K562 (cell line): ENCODE measurements around the gene ETS2. TPM values are rescaled to one million over a fixed set of nuclear protein-coding genes. Genes with fewer than 3 reads are reported as not detected.
A peak's percentile ranks its signal among the peaks of the same experiment; 100 is the strongest.

Experiments
- ATAC-seq: fragments of 200-7000 bp; cut with Tn5 transposase; 3 replicates; pipeline ENCODE4 v1.9.1; 2020; ENCODE audit warnings: moderate library complexity
- BruUV-seq: library from RNA; stranded (reverse); fragments of 400-500 nt; replicated peaks from 2 replicates; lab custom pipeline; 2021; lab: Mats Ljungman, UMichigan
- CTCF ChIA-PET: fragments of 300-600 bp; formaldehyde crosslinking; extraction: SDS; loops from one replicate; lab custom pipeline; 2021; ENCODE audit warnings: low intra/inter-chr PET ratio; lab: Yijun Ruan, JAX
- POLR2A ChIA-PET: fragments of 300-600, 350-650 bp; sonication (Branson Sonifier 250); formaldehyde crosslinking; extraction: SDS; loops from one replicate; lab custom pipeline; 2021; ENCODE audit warnings: antibody characterized with exemption, inconsistent platforms; lab: Yijun Ruan, JAX
- DNase-seq, 4 experiments: peaks; one replicate each; pipeline versions ENCODE4 v3.0.0 to v3.0.0-alpha.2; 2011 to 2018; ENCODE audit warnings: low spot score in 3 of 4, mixed read lengths in 3 of 4; ENCODE audit errors: extremely low read depth in 1 of 4
- FAIRE-seq: peaks from 2 replicates; lab custom pipeline; 2011; peaks lifted over from hg19 to GRCh38; lab: Jason Lieb, UNC
- H2AFZ ChIP-seq: 2 replicates; pipeline ENCODE4 v1.6.0; 2011; ENCODE audit warnings: low read depth, low read length, control low read depth, inconsistent platforms
- H3K27ac ChIP-seq: fragments of 200-600 bp; 3 replicates; pipeline ENCODE4 v1.8.0; 2011; ENCODE audit warnings: low read depth, mild to moderate bottlenecking, control low read depth, inconsistent platforms, low read length, moderate library complexity, mixed read lengths; ENCODE audit errors: extremely low read depth
- H3K27me3 ChIP-seq, 2 experiments: fragments of 300-600 bp in 1 of 2; 2 replicates in 1 of 2; 3 replicates in 1 of 2; pipeline versions ENCODE4 v1.6.0 to v1.8.0; 2011; ENCODE audit warnings: inconsistent platforms in 2 of 2, low read length in 2 of 2, mild to moderate bottlenecking in 1 of 2, mixed read lengths in 1 of 2, moderate library complexity in 1 of 2; ENCODE audit not compliant: control insufficient read depth in 2 of 2, insufficient read depth in 2 of 2
- H3K36me3 ChIP-seq: fragments of 300-600 bp; 3 replicates; pipeline ENCODE4 v1.8.0; 2011; ENCODE audit warnings: mild to moderate bottlenecking, low read length, inconsistent platforms; ENCODE audit not compliant: control insufficient read depth, insufficient read depth
- H3K4me1 ChIP-seq, 2 experiments: fragments of 200-600 bp in 1 of 2; replicated peaks in 1 of 2; 2 replicates in 1 of 2; 3 replicates in 1 of 2; pipeline versions ENCODE4 v1.5.1 to v1.8.0; 2011; ENCODE audit warnings: inconsistent platforms in 2 of 2, low read length in 2 of 2, mild to moderate bottlenecking in 1 of 2, mixed read lengths in 1 of 2, moderate library complexity in 1 of 2; ENCODE audit not compliant: control insufficient read depth in 2 of 2, insufficient read depth in 2 of 2
- H3K4me2 ChIP-seq: 2 replicates; pipeline ENCODE4 v1.6.1; 2011; ENCODE audit warnings: low read length, control low read depth, inconsistent platforms, mixed read lengths; ENCODE audit not compliant: insufficient read depth
- H3K4me3 ChIP-seq: fragments of 200-600 bp; sonication (generic), shearing (Covaris generic); 2 replicates; pipeline ENCODE4 v1.5.1; 2016; ENCODE audit warnings: control low read depth, inconsistent platforms
- H3K79me2 ChIP-seq: fragments of 200-600 bp; 3 replicates; pipeline ENCODE4 v1.8.0; 2011; ENCODE audit warnings: low read length, inconsistent platforms; ENCODE audit not compliant: control insufficient read depth, insufficient read depth
- H3K9ac ChIP-seq, 2 experiments: 2 replicates each; pipeline versions ENCODE4 v1.6.0 to v1.6.1; 2011; ENCODE audit warnings: low read depth in 2 of 2, low read length in 2 of 2, control low read depth in 1 of 2, inconsistent platforms in 1 of 2, mild to moderate bottlenecking in 1 of 2, mixed read lengths in 1 of 2; ENCODE audit not compliant: insufficient read depth in 1 of 2
- H3K9me1 ChIP-seq: one replicate; pipeline ENCODE4 v1.6.0; 2011; ENCODE audit warnings: inconsistent platforms, mild to moderate bottlenecking, low read length, moderate library complexity; ENCODE audit not compliant: control insufficient read depth, insufficient read depth
- H3K9me3 ChIP-seq: replicated peaks from 2 replicates; pipeline ENCODE4 v1.5.1; 2011; ENCODE audit warnings: low read depth, low read length, inconsistent platforms; ENCODE audit not compliant: control insufficient read depth, insufficient read depth
- H4K20me1 ChIP-seq: replicated peaks from 2 replicates; pipeline ENCODE4 v1.6.1; 2011; ENCODE audit warnings: low read length, inconsistent platforms, mixed read lengths; ENCODE audit not compliant: control insufficient read depth, insufficient read depth
- CEBPG ChIP-seq, 3 experiments: fragments of 200-800 bp in 1 of 3; sonication (Bioruptor generic) in 1 of 3; sonication (generic) in 1 of 3; formaldehyde crosslinking in 1 of 3; IDR thresholded peaks in 2 of 3; conservative IDR thresholded peaks in 1 of 3; 2 replicates each; pipeline versions ENCODE4 v1.6.1 to v1.8.0; 2016 to 2022; ENCODE audit warnings: missing compliant biosample characterization in 2 of 3, missing genetic modification characterization in 2 of 3, mild to moderate bottlenecking in 1 of 3, missing genetic modification reagents in 1 of 3
- CREBBP ChIP-seq: IDR thresholded peaks from one replicate; pipeline ENCODE4 v1.6.1; 2012; ENCODE audit warnings: low read depth, mild to moderate bottlenecking, control low read depth, inconsistent platforms, low read length
- CTCF ChIP-seq, 3 experiments: IDR thresholded peaks in 2 of 3; conservative IDR thresholded peaks in 1 of 3; 2 replicates each; pipeline ENCODE4 v1.5.1; 2011 to 2012; ENCODE audit warnings: low read length in 3 of 3, mild to moderate bottlenecking in 3 of 3, control low read depth in 2 of 3, improper control_type of control experiment in 1 of 3, inconsistent platforms in 1 of 3, low read depth in 1 of 3, mixed read lengths in 1 of 3, moderate library complexity in 1 of 3; ENCODE audit not compliant: insufficient read depth in 2 of 3
- LEF1 ChIP-seq: fragments of 450-650 bp; IDR thresholded peaks from 2 replicates; pipeline ENCODE4 v1.6.1; 2016; ENCODE audit warnings: mild to moderate bottlenecking
- NFATC3 ChIP-seq: fragments of 450-650 bp; IDR thresholded peaks from 2 replicates; pipeline ENCODE4 v1.6.1; 2017; ENCODE audit warnings: mild to moderate bottlenecking
- RAD21 ChIP-seq, 2 experiments: fragments of 250-450 bp in 1 of 2; fragments of 450-650 bp in 1 of 2; sonication (Bioruptor Pico) in 1 of 2; formaldehyde crosslinking in 1 of 2; IDR thresholded peaks in 1 of 2; conservative IDR thresholded peaks in 1 of 2; 2 replicates each; pipeline versions ENCODE4 v1.4.0 to v1.8.0; 2020 to 2022; ENCODE audit warnings: mild to moderate bottlenecking in 2 of 2, moderate library complexity in 1 of 2
- SMAD4 ChIP-seq: fragments of 250-450 bp; sonication (Bioruptor Pico); conservative IDR thresholded peaks from 2 replicates; pipeline ENCODE4 v1.8.0; 2021; ENCODE audit warnings: inconsistent platforms, mild to moderate bottlenecking, moderate library complexity
- ZBTB1 ChIP-seq: sonication (generic); formaldehyde crosslinking; IDR thresholded peaks from 2 replicates; pipeline ENCODE4 v1.8.1; 2023; ENCODE audit warnings: missing genetic modification reagents, low read depth, mild to moderate bottlenecking, borderline replicate concordance
- ZBTB7A ChIP-seq: IDR thresholded peaks from 2 replicates; pipeline ENCODE4 v1.6.1; 2011; ENCODE audit warnings: low read depth, mild to moderate bottlenecking, low read length, moderate library complexity, borderline replicate concordance; ENCODE audit not compliant: control insufficient read depth
- ZC3H11A ChIP-seq: IDR thresholded peaks from 2 replicates; pipeline ENCODE4 v1.6.1; 2012; ENCODE audit warnings: low read depth, low read length, improper control_type of control experiment
- ZNF699 ChIP-seq: fragments of 250-450 bp; sonication (Bioruptor Pico); IDR thresholded peaks from 2 replicates; pipeline ENCODE4 v1.8.0; 2021; ENCODE audit warnings: mild to moderate bottlenecking, moderate library complexity; ENCODE audit not compliant: insufficient replicate concordance
- WGBS: fragments of 100-300 bp; shearing (Covaris generic); methylation state at CpG from one replicate; pipeline ENCODE4 v1.1.6; 2016; ENCODE audit warnings: low coverage, mixed read lengths; ENCODE audit not compliant: insufficient coverage; ENCODE audit errors: missing lambda C conversion rate; 5-methylcytosine and 5-hydroxymethylcytosine counted together
- in situ Hi-C: fragments of 300-500 bp; cut with MboI; formaldehyde crosslinking; loops from 4 replicates; pipeline ENCODE4 v1.15.0; 2018; ENCODE audit warnings: inconsistent platforms, mixed read lengths
- intact Hi-C: fragments of 100-400 bp; cut with micrococcal nuclease; formaldehyde crosslinking; loops from 2 replicates; pipeline ENCODE4 v1.14.2; 2022
- polyA plus RNA-seq, 8 experiments: library from polyadenylated mRNA; depleted of rRNA in 4 of 8; stranded (reverse) in 5 of 8; unstranded in 3 of 8; fragments of >200 nt; fragmentation: Nextera tagmentation in 2 of 8; fragmentation: Illumina TruSeq in 1 of 8; extraction: Ambion mirVana in 2 of 8; extraction: Trizol in 1 of 8; gene quantifications; 2 replicates each; pipeline versions ENCODE4 v1.2.1 to v1.2.3, GENCODE V29; 2011 to 2014; ENCODE audit warnings: inconsistent platforms in 1 of 8, missing spikeins in 1 of 8
- total RNA-seq, 7 experiments: library from RNA; depleted of rRNA in 6 of 7; stranded (reverse); fragments of >200 nt in 6 of 7; fragmentation: Illumina TruSeq in 2 of 7; extraction: Trizol in 2 of 7; gene quantifications; 2 replicates each; pipeline versions ENCODE4 v1.2.1 to v1.2.3, GENCODE V29; 2011 to 2021; ENCODE audit warnings: low replicate concordance in 1 of 7
- TF ChIP-seq, protein P1 (sequence below): fragments of 150-350 bp; conservative IDR thresholded peaks from 2 replicates; pipeline ENCODE4 v1.6.1; 2014; ENCODE audit warnings: low read length

ETS2 gene
- total and polyA plus RNA-seq, 9 of the 15 experiments (the other 6 are each of a cell fraction or from before 2014, with no cell fraction given) = 1.7 to 24.4 (median 12.2) TPM

- TF ChIP-seq LEF1 (no peak), ZBTB1 (CRISPR knock-in tag) (no peak), ZBTB7A (no peak), NFATC3 (no peak), CREBBP (no peak), RAD21 (CRISPR knock-in tag; conservative IDR thresholded peaks at IDR 0.05 in 1 of 2, IDR thresholded peaks at IDR 0.05 in 1 of 2) (0 out of 4 replicates have a peak, but pooled peaks of 1 of the 2 experiments have one; percentile 5), ZNF699 (CRISPR knock-in tag) (no peak), ZC3H11A (no peak), SMAD4 (CRISPR knock-in tag) (no peak), CTCF (IDR thresholded peaks at IDR 0.05 in 2 of 3, conservative IDR thresholded peaks at IDR 0.05 in 1 of 3; ENCODE audit: insufficient read depth in 2 of 3, low read depth in 1 of 3, low read length in 3 of 3) (peak in 1 of 3 experiments; percentile 18; a peak in 1 of 6 replicates), CEBPG (CRISPR knock-in tag; IDR thresholded peaks at IDR 0.05) (no peak), CEBPG (tag; conservative IDR thresholded peaks at IDR 0.05 in 1 of 2, IDR thresholded peaks at IDR 0.05 in 1 of 2) (no peak)
- TF ChIP-seq, protein P1, sequence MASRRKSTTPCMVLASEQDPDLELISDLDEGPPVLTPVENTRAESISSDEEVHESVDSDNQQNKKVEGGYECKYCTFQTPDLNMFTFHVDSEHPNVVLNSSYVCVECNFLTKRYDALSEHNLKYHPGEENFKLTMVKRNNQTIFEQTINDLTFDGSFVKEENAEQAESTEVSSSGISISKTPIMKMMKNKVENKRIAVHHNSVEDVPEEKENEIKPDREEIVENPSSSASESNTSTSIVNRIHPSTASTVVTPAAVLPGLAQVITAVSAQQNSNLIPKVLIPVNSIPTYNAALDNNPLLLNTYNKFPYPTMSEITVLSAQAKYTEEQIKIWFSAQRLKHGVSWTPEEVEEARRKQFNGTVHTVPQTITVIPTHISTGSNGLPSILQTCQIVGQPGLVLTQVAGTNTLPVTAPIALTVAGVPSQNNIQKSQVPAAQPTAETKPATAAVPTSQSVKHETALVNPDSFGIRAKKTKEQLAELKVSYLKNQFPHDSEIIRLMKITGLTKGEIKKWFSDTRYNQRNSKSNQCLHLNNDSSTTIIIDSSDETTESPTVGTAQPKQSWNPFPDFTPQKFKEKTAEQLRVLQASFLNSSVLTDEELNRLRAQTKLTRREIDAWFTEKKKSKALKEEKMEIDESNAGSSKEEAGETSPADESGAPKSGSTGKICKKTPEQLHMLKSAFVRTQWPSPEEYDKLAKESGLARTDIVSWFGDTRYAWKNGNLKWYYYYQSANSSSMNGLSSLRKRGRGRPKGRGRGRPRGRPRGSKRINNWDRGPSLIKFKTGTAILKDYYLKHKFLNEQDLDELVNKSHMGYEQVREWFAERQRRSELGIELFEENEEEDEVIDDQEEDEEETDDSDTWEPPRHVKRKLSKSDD = no peak
- ATAC-seq (no peak), DNase-seq (no peak), FAIRE-seq (no peak)
- intact Hi-C loops = no loop called here
- H4K20me1 ChIP-seq = no peaks in the 10 kb centered on the region
- H3K79me2 ChIP-seq = no peaks in the 10 kb centered on the region
- BruUV-seq = no TSS peak
- no peaks in the 10 kb centered on the region for H3K9me3 ChIP-seq
- H2AFZ ChIP-seq = no peak overlapping the region
- in situ Hi-C loops = no loop called here
- 36% methylated on average over 6 of the region's 6 CpGs for WGBS
- H3K4me3 ChIP-seq = no peak overlapping the region
- H3K27me3 ChIP-seq = no peaks in the 10 kb centered on the region
- H3K4me2 ChIP-seq = no peak overlapping the region
- 0 out of 4 replicates have a peak overlapping the region, but pooled peaks of 1 of the 2 experiments have one; percentile 11 for H3K9ac ChIP-seq
- CTCF ChIA-PET = no interaction called here
- H3K4me1 ChIP-seq = peaks cover 14 to 28% of the 10 kb centered on the region in 2 experiments
- H3K27ac ChIP-seq = no peak overlapping the region
- no peaks in the 10 kb centered on the region for H3K9me1 ChIP-seq
- no peaks in the 10 kb centered on the region for H3K36me3 ChIP-seq
- POLR2A ChIA-PET = interaction anchor here (1.6 kb wide), 1 partner anchor 10 kb away, joined by 6 read pairs; the partner anchor contains the start of gene ETS2
Observed at GRCh38 chr21:38794978-38795377, 10.8 kb upstream of the ETS2 start.
